ENCODE measurements around the gene ABHD5. TPM values are rescaled to one million over a fixed set of nuclear protein-coding genes. Genes with fewer than 3 reads are reported as not detected.
A peak's percentile ranks its signal among the peaks of the same experiment; 100 is the strongest.

ABHD5 gene
- total RNA-seq, 1 donor from 2014 or later: 8.9 TPM

DNA sequence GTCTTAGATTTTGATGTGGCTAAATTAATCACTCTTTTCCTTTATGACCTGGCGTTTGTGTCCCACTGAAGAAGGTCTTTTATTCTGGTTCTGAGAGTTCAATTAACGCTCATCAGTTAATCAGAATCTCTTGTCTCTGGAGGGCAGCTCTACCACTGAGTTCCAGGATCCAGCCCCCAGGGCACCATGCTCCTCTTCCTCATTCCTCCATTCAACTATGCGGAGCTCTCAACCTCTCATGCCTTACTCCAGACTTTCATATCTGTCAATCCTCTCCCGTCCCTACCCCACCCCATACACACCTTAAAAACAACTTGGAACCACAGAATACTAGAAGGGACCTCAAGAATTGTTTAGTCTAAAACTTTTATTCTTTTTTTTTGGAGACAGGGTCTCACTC lies 4.8 kb upstream of the ABHD5 start:
- Histone ChIP-seq H3K4me3 (ENCODE audit: low read length in 3 of 3) (no peak overlapping the region), H3K9ac (ENCODE audit: low read depth in 1 of 3, low read length in 3 of 3) (no peak overlapping the region), H3K27ac (ENCODE audit: low read depth, low read length) (no peak overlapping the region), H3K27me3 (ENCODE audit: control insufficient read depth in 3 of 3, insufficient read depth in 3 of 3, low read length in 3 of 3) (no peaks in the 10 kb centered on the region), H3K4me1 (ENCODE audit: control insufficient read depth in 3 of 3, insufficient read depth in 3 of 3, low read length in 3 of 3) (peaks cover 6 to 7% (median 6%) of the 10 kb centered on the region in 3 donors), H3K36me3 (ENCODE audit: control insufficient read depth in 3 of 3, insufficient read depth in 3 of 3, low read length in 3 of 3) (no peaks in the 10 kb centered on the region), H3K9me3 (ENCODE audit: control insufficient read depth in 3 of 3, low read length in 3 of 3) (no peaks in the 10 kb centered on the region)

DNA sequence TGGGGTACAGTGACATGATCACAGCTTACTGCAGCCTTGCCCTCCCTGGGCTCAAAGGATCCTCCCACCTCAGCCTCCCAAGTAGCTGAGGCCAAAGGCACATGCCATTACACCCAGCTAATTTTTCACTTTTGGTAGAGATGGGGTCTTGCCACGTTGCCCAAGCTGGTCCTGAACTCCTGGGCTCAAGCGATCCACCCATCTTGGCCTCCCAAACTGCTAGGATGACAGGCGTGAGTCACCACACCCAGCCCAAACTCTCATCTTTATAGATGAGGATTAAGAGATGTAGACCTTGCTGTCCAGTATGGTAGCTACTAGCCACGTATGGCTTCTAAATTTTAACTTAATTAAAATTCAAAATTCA lies 4.4 kb upstream of the ABHD5 start:
- peaks cover 6 to 7% (median 6%) of the 10 kb centered on the region in 3 donors for H3K4me1 ChIP-seq (ENCODE audit: control insufficient read depth in 3 of 3, insufficient read depth in 3 of 3, low read length in 3 of 3)
- no peak overlapping the region for H3K27ac ChIP-seq (ENCODE audit: low read depth, low read length)
- no peak overlapping the region for H3K9ac ChIP-seq (ENCODE audit: low read depth in 1 of 3, low read length in 3 of 3)
- H3K9me3 ChIP-seq (ENCODE audit: control insufficient read depth in 3 of 3, low read length in 3 of 3): no peaks in the 10 kb centered on the region
- H3K4me3 ChIP-seq (ENCODE audit: low read length in 3 of 3): no peak overlapping the region
- H3K36me3 ChIP-seq (ENCODE audit: control insufficient read depth in 3 of 3, insufficient read depth in 3 of 3, low read length in 3 of 3): no peaks in the 10 kb centered on the region
- no peaks in the 10 kb centered on the region for H3K27me3 ChIP-seq (ENCODE audit: control insufficient read depth in 3 of 3, insufficient read depth in 3 of 3, low read length in 3 of 3)

DNA sequence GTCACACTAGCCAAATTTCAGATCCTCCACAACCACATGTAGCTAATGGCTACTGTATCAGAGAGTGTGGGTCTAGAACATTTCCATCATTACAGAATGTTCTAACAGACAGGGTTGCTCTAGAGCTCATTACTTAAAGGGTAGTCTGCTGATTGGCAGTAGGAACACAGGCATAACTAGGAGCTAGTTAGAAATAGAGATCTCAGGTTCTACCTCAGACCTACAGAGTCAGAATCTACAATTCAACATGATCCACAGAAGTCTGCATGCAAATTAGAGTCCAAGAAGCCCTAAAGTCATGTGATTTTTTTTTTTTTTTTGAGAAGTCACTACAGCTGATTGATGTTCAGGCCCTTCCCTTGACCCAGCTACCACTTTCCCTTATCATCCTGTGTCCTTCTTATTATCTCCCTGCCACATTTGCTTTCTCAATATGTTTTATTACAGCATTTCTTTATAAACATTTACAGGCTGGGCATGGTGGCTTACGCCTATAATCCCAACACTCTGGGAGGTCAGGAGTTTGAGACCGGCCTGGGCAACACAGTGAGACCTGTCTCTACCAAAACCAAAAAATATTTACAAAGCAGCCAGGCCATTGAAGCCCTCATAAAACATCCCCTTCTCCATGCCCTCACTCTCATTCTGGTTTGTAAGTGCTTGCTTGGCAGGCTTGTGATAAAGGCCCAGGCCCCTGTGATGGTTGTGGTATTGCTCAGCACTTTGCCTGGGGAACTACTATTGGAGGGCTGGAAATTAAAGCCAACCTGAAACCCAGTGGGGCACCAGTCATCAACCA lies 3.8 kb upstream of the ABHD5 start:
- Histone ChIP-seq H3K4me3 (ENCODE audit: low read length in 3 of 3) (no peak overlapping the region), H3K9me3 (ENCODE audit: control insufficient read depth in 3 of 3, low read length in 3 of 3) (no peaks in the 10 kb centered on the region), H3K4me1 (ENCODE audit: control insufficient read depth in 3 of 3, insufficient read depth in 3 of 3, low read length in 3 of 3) (peaks cover 6 to 7% (median 6%) of the 10 kb centered on the region in 3 donors), H3K27me3 (ENCODE audit: control insufficient read depth in 3 of 3, insufficient read depth in 3 of 3, low read length in 3 of 3) (no peaks in the 10 kb centered on the region), H3K27ac (ENCODE audit: low read depth, low read length) (no peak overlapping the region), H3K36me3 (ENCODE audit: control insufficient read depth in 3 of 3, insufficient read depth in 3 of 3, low read length in 3 of 3) (no peaks in the 10 kb centered on the region), H3K9ac (ENCODE audit: low read depth in 1 of 3, low read length in 3 of 3) (no peak overlapping the region)

DNA sequence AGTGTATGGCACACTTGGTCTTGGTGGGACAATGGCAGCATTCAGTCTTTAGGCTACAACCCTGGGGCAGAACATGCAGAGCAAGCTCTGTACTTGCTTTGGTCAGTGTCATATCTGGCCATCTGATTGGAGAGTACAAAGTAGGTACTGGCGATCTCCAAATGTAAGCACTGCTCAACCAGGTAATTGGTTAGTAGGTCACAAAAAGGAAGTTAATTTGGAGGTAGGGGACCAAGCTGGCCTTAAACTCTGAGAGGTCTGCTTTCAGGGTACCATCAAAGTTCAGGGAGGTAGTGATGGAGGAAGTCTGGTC lies 3.3 kb upstream of the ABHD5 start:
- Histone ChIP-seq H3K9me3 (ENCODE audit: control insufficient read depth in 3 of 3, low read length in 3 of 3) (no peaks in the 10 kb centered on the region), H3K4me3 (ENCODE audit: low read length in 3 of 3) (no peak overlapping the region), H3K36me3 (ENCODE audit: control insufficient read depth in 3 of 3, insufficient read depth in 3 of 3, low read length in 3 of 3) (no peaks in the 10 kb centered on the region), H3K4me1 (ENCODE audit: control insufficient read depth in 3 of 3, insufficient read depth in 3 of 3, low read length in 3 of 3) (peaks cover 6 to 7% (median 7%) of the 10 kb centered on the region in 3 donors), H3K9ac (ENCODE audit: low read depth in 1 of 3, low read length in 3 of 3) (no peak overlapping the region), H3K27me3 (ENCODE audit: control insufficient read depth in 3 of 3, insufficient read depth in 3 of 3, low read length in 3 of 3) (no peaks in the 10 kb centered on the region), H3K27ac (ENCODE audit: low read depth, low read length) (no peak overlapping the region)

DNA sequence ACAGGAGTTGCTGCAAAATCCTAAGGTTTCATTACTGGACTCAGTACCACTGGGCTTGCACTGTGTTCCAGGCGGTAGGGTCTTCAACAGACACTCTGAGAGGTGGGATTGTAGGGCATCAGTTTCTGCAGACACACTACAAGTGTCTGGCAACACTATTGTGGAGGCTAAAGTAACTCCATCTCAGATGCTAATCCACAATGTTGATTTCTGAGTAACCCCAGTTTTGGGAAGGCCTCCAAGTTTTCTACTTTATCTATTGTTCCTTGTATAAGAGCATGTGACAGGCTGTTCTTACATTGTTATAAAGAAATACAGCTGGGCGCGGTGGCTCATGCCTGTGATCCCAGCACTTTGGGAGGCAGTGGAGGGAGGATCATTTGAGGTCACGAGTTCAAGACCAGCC lies 2.5 kb upstream of the ABHD5 start:
- Histone ChIP-seq H3K4me1 (ENCODE audit: control insufficient read depth in 3 of 3, insufficient read depth in 3 of 3, low read length in 3 of 3) (peaks cover 7 to 10% (median 8%) of the 10 kb centered on the region in 3 donors), H3K4me3 (ENCODE audit: low read length in 3 of 3) (no peak overlapping the region), H3K27me3 (ENCODE audit: control insufficient read depth in 3 of 3, insufficient read depth in 3 of 3, low read length in 3 of 3) (no peaks in the 10 kb centered on the region), H3K27ac (ENCODE audit: low read depth, low read length) (no peak overlapping the region), H3K9ac (ENCODE audit: low read depth in 1 of 3, low read length in 3 of 3) (no peak overlapping the region), H3K36me3 (ENCODE audit: control insufficient read depth in 3 of 3, insufficient read depth in 3 of 3, low read length in 3 of 3) (no peaks in the 10 kb centered on the region), H3K9me3 (ENCODE audit: control insufficient read depth in 3 of 3, low read length in 3 of 3) (no peaks in the 10 kb centered on the region)

DNA sequence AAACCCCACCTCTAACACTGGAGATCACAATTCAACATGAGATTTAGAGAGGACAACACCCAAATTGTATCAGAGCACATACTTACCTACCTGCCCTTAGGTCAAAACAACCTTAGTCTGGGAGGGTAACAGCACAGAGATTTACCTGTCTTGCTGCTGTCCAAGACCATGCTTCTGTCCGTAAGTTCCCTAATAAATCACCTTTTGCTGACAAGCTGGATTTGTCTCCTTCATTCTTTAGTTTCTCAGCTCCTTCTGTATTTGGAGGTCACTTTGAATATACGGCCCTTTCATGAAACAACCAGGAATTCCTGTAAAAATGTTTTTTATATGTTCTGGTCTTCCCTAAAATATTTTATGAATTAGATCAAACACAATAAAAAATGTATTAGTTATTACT lies 1.6 kb upstream of the ABHD5 start:
- Histone ChIP-seq H3K27me3 (ENCODE audit: control insufficient read depth in 3 of 3, insufficient read depth in 3 of 3, low read length in 3 of 3) (no peaks in the 10 kb centered on the region), H3K27ac (ENCODE audit: low read depth, low read length) (no peak overlapping the region), H3K9ac (ENCODE audit: low read depth in 1 of 3, low read length in 3 of 3) (no peak overlapping the region), H3K4me1 (ENCODE audit: control insufficient read depth in 3 of 3, insufficient read depth in 3 of 3, low read length in 3 of 3) (peaks cover 7 to 11% (median 8%) of the 10 kb centered on the region in 3 donors), H3K36me3 (ENCODE audit: control insufficient read depth in 3 of 3, insufficient read depth in 3 of 3, low read length in 3 of 3) (no peaks in the 10 kb centered on the region), H3K9me3 (ENCODE audit: control insufficient read depth in 3 of 3, low read length in 3 of 3) (no peaks in the 10 kb centered on the region), H3K4me3 (ENCODE audit: low read length in 3 of 3) (no peak overlapping the region)

DNA sequence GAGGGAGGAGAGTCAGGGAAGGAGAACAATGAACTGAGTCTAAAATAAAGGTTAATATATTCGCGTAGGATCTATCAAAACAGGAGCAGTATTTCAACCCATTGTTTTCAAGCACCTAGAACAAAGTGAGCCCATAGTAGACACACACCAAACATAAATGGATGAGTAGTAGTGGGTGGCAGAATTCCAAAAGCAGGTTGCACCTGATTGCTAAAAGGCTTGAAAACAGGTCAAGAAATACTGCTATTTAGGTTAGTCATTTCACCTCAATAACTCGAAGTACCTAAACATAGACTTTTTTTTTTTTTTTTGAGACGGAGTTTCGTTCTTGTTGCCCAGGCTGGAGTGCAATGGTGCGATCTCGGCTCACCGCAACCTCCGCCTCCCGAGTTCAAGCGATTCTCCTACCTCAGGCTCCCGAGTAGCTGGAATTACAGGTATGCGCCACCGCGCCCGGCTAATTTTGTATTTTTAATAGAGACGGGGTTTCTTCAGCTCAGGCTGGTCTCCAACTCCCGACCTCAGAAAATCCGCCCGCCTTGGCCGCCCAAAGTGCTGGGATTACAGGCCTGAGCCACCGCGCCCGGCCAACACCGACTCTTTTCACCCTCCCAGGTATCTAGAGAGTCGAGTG lies 855 bp upstream of the ABHD5 start:
- peaks cover 7 to 11% (median 8%) of the 10 kb centered on the region in 3 donors for H3K4me1 ChIP-seq (ENCODE audit: control insufficient read depth in 3 of 3, insufficient read depth in 3 of 3, low read length in 3 of 3)
- no peak overlapping the region for H3K27ac ChIP-seq (ENCODE audit: low read depth, low read length)
- H3K9me3 ChIP-seq (ENCODE audit: control insufficient read depth in 3 of 3, low read length in 3 of 3): no peaks in the 10 kb centered on the region
- peak overlapping the region; percentile 86 for H3K4me3 ChIP-seq (ENCODE audit: low read length in 3 of 3)
- H3K9ac ChIP-seq (ENCODE audit: low read depth in 1 of 3, low read length in 3 of 3): peak overlapping the region; percentile 51 to 90 (median 89)
- no peaks in the 10 kb centered on the region for H3K27me3 ChIP-seq (ENCODE audit: control insufficient read depth in 3 of 3, insufficient read depth in 3 of 3, low read length in 3 of 3)
- no peaks in the 10 kb centered on the region for H3K36me3 ChIP-seq (ENCODE audit: control insufficient read depth in 3 of 3, insufficient read depth in 3 of 3, low read length in 3 of 3)

DNA sequence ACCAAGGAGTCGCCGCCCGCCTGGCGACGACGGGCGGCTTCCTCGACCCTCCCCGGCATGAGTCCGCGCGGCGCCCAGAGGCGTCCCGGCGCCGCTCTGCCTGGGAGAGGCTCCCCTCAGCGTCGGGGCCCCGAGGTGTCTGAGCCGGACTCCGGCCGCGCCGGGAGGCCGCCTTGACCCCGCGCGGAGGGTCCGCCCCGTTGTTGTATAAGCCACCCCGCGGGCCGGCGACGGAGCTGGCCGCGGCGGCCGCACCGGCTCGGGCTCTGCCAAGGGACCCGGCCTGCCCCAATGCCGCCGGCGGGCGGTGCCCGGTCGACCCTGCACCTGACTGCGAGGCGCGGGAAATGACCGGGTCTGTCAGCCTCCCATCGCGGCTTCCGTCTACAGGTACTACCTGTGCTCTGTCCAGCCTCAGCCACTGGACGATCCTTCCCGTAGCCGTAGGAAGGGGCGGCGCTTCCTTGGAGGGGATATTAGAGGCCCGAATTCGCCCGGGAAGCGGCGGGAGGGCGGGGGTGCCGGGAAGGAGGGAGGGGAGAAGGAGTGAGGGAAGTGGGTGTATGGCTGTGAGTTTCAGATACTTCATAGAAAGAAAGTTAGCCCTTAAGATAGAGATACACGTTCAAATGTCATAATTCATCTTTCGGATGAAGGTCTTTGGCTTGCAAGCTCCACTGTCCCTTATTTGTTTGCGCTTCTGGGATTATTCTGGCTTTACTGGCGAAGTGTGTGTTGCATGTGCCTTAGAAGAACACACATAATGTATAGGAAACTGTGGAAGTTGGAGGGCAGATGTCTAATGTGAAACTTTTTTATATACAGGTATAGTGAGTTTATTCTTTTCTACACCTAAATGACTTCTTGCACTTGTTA lies 620 bp downstream of the ABHD5 start:
- H3K9me3 ChIP-seq (ENCODE audit: control insufficient read depth in 3 of 3, low read length in 3 of 3): no peaks in the 10 kb centered on the region
- no peaks in the 10 kb centered on the region for H3K36me3 ChIP-seq (ENCODE audit: control insufficient read depth in 3 of 3, insufficient read depth in 3 of 3, low read length in 3 of 3)
- no peaks in the 10 kb centered on the region for H3K27me3 ChIP-seq (ENCODE audit: control insufficient read depth in 3 of 3, insufficient read depth in 3 of 3, low read length in 3 of 3)
- H3K4me1 ChIP-seq (ENCODE audit: control insufficient read depth in 3 of 3, insufficient read depth in 3 of 3, low read length in 3 of 3): peaks cover 7 to 13% (median 8%) of the 10 kb centered on the region in 3 donors
- peak overlapping the region; percentile 82 to 90 (median 89) for H3K9ac ChIP-seq (ENCODE audit: low read depth in 1 of 3, low read length in 3 of 3)
- peak overlapping the region; percentile 89 for H3K27ac ChIP-seq (ENCODE audit: low read depth, low read length)
- peak overlapping the region; percentile 86 for H3K4me3 ChIP-seq (ENCODE audit: low read length in 3 of 3)

DNA sequence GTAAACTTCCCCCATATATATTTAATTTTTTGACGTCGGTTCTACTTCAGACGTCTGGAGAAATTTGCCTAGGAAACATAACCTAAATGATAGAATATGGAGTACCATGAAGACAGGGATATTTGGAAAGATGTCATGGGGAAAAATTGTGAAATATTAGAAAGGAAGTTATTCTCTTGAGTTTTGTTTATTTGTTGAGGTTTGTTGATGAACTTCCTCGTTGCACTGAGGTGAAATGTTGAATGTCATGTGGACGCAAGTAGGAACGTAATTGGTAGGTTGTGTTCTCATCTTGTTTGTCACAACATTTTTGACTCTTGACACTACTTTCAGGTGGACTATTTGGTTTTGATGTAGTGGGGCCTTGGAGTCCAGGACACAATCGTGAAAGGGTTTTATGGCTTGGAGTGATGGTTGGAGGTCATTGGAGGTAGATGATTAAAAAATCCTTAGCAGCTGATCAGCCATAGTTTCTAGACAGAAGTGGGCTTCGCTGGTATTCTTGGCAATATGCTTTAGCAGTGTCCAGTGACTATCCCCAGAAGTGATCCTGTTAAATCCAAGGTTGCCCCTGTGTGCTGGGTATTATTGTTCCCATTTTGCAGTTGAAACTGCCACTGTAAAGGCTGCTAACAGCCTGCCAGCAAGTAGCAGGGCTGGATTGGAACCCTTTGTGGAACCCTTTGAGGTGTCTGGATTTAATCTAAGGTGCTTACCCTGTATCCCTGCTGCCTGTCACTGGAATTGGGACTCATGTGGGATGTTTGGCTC lies 1.5 kb downstream of the ABHD5 start:
- Histone ChIP-seq H3K4me1 (ENCODE audit: control insufficient read depth in 3 of 3, insufficient read depth in 3 of 3, low read length in 3 of 3) (peaks cover 7 to 16% (median 8%) of the 10 kb centered on the region in 3 donors), H3K9me3 (ENCODE audit: control insufficient read depth in 3 of 3, low read length in 3 of 3) (no peaks in the 10 kb centered on the region), H3K27ac (ENCODE audit: low read depth, low read length) (no peak overlapping the region), H3K27me3 (ENCODE audit: control insufficient read depth in 3 of 3, insufficient read depth in 3 of 3, low read length in 3 of 3) (no peaks in the 10 kb centered on the region), H3K4me3 (ENCODE audit: low read length in 3 of 3) (peak overlapping the region; percentile 14 to 86 (median 86)), H3K9ac (ENCODE audit: low read depth in 1 of 3, low read length in 3 of 3) (peak overlapping the region in 2 of 3 donors; percentile 89 to 90), H3K36me3 (ENCODE audit: control insufficient read depth in 3 of 3, insufficient read depth in 3 of 3, low read length in 3 of 3) (no peaks in the 10 kb centered on the region)
